ENCODE results near the gene TLCD1.

Gene TLCD1

GRCh38 chr17:28712705-28713415 is 13.2 kb downstream of the TLCD1 start:
- no peak for DNase-seq (ENCODE audit: low read depth)

- no peak for DNase-seq (ENCODE audit: low read depth)
Observed at GRCh38 chr17:28712032-28712704, 13.9 kb downstream of the TLCD1 start.

GRCh38 chr17:28711723-28712031 is 14.4 kb downstream of the TLCD1 start, which contains the start of gene PROCA1:
TSS of gene PROCA1 (minus strand) at chr17:28711888. CDS start at chr17:28711660, 228 bp downstream.
- no peak for DNase-seq (ENCODE audit: low read depth)

- DNase-seq (ENCODE audit: low read depth) = peak; percentile 74
Observed at GRCh38 chr17:28710861-28711722, 14.9 kb downstream of the TLCD1 start.

- no peak for DNase-seq (ENCODE audit: low read depth)
Observed at GRCh38 chr17:28707339-28707720, 18.7 kb downstream of the TLCD1 start.

GRCh38 chr17:28706471-28707338 is 19.3 kb downstream of the TLCD1 start:
- DNase-seq (ENCODE audit: low read depth) = no peak

- DNase-seq (ENCODE audit: low read depth) = no peak
Observed at GRCh38 chr17:28705728-28706334, 20.2 kb downstream of the TLCD1 start.

- DNase-seq (ENCODE audit: low read depth) = no peak
Observed at GRCh38 chr17:28705074-28705659, 20.9 kb downstream of the TLCD1 start.

- no peak for DNase-seq (ENCODE audit: low read depth)
Observed at GRCh38 chr17:28704219-28704858, 21.7 kb downstream of the TLCD1 start.

GRCh38 chr17:28703552-28704218 is 22.3 kb downstream of the TLCD1 start:
- DNase-seq (ENCODE audit: low read depth) = no peak

GRCh38 chr17:28702752-28703150 is 23.3 kb downstream of the TLCD1 start:
- no peak for DNase-seq (ENCODE audit: low read depth)

GRCh38 chr17:28702026-28702751 is 23.8 kb downstream of the TLCD1 start:
- no peak for DNase-seq (ENCODE audit: low read depth)

- no peak for DNase-seq (ENCODE audit: low read depth)
Observed at GRCh38 chr17:28700830-28701492, 25.1 kb downstream of the TLCD1 start.

- DNase-seq (ENCODE audit: low read depth) = no peak
Observed at GRCh38 chr17:28700278-28700677, 25.8 kb downstream of the TLCD1 start.

- DNase-seq (ENCODE audit: low read depth) = no peak
Observed at GRCh38 chr17:28698253-28698941, 27.6 kb downstream of the TLCD1 start.

GRCh38 chr17:28693869-28694268 is 32.2 kb downstream of the TLCD1 start:
- no peak for DNase-seq (ENCODE audit: low read depth)

- DNase-seq (ENCODE audit: low read depth) = no peak
Observed at GRCh38 chr17:28689011-28689410, 37.0 kb downstream of the TLCD1 start.

GRCh38 chr17:28688481-28688880 is 37.6 kb downstream of the TLCD1 start:
- DNase-seq (ENCODE audit: low read depth) = no peak

All from stimulated activated CD8-positive, alpha-beta memory T cell treated with anti-CD3 and anti-CD28 coated beads, Interleukin-12 subunit alpha, Interleukin-12 subunit beta, amount 100 ng/mL, for 4 hours (primary cell).